ENCODE measurements around the gene CD8B. TPM values are rescaled to one million over a fixed set of nuclear protein-coding genes. Genes with fewer than 3 reads are reported as not detected.

CD8B gene
- total and polyA plus RNA-seq, 2 of the 13 experiments (the other 11 are each of a cell fraction or from before 2014, with no cell fraction given) = 0.04 TPM; not detected in 1

GRCh38 chr2:86808315-86809161 is 53.1 kb downstream of the CD8B start (continued):
- TF ChIP-seq ZBTB8A (CRISPR knock-in tag; IDR thresholded peaks at IDR 0.05; ENCODE audit: borderline replicate concordance, low read depth) (no peak), ATAD3A (CRISPR knock-in tag; IDR thresholded peaks at IDR 0.05) (no peak)

- 2% methylated on average over 46 of the region's 51 CpGs for WGBS (ENCODE audit: low lambda C conversion rate)
- Histone ChIP-seq H3K79me2 (ENCODE audit: insufficient read depth, low read length) (no peaks in the 10 kb centered on the region), H3K9me3 (ENCODE audit: low read length) (no peaks in the 10 kb centered on the region), H2AFZ (ENCODE audit: low read length) (peak overlapping the region; percentile 88), H3K9ac (ENCODE audit: insufficient read depth, low read depth, low read length) (peak overlapping the region; percentile 48), H3K4me1 (ENCODE audit: insufficient read depth, low read length) (peaks cover 24% of the 10 kb centered on the region), H3K4me2 (ENCODE audit: low read depth, low read length) (peak overlapping the region; percentile 99), H4K20me1 (ENCODE audit: insufficient read depth, low read length) (no peaks in the 10 kb centered on the region), H3K36me3 (replicated peaks in 1 of 2; ENCODE audit: control insufficient read depth in 1 of 2, insufficient read depth in 2 of 2, low read length in 2 of 2) (no peaks in the 10 kb centered on the region), H3K27me3 (ENCODE audit: control insufficient read depth in 1 of 2, insufficient read depth in 2 of 2, low read length in 2 of 2) (peaks cover 0 to 7% of the 10 kb centered on the region in 2 experiments; a peak in 3 of 5 replicates), H3K4me3 (replicated peaks in 1 of 3; ENCODE audit: insufficient read depth in 1 of 3, low read depth in 2 of 3, low read length in 3 of 3) (peak overlapping the region; percentile 67 to 81 (median 73)), H3K27ac (ENCODE audit: extremely low read length, insufficient read depth, low read length) (no peak overlapping the region)
- BruUV-seq (replicated peaks) = no TSS peak
- POLR2A ChIA-PET = interaction anchor here (0.9 to 1.6 kb wide), 3 partner anchors 10 to 367 kb away, joined by 3 to 4 read pairs (median 3); partner anchors contain the start of gene KDM3A
- peak; percentile 78 for ATAC-seq
- intact Hi-C loops (cut with micrococcal nuclease; ENCODE audit: unreplicated experiment) = loop anchor here (5.0 kb wide), 1 partner anchor 45 kb away; no protein-coding TSS in a partner anchor
- CTCF ChIA-PET (ENCODE audit: low intra/inter-chr PET ratio, low total read pairs) = no interaction called here
- DNase-seq (ENCODE audit: low spot score) = peak; percentile 56
- FAIRE-seq = no peak
- in situ Hi-C loops (cut with HindIII; ENCODE audit: extremely low pct_ligation_motif_present, low pct_unique_long_range_greater_than_20kb) = loop anchor here (25.0 kb wide), 1 partner anchor 130 kb away; the partner anchor contains the start of gene RGPD1
- 0 out of 2 replicates have a peak, but pooled peaks have one; percentile 43 for TF ChIP-seq ZNF776 (CRISPR knock-in tag; IDR thresholded peaks at IDR 0.05)
- TF ChIP-seq FOSL1 (CRISPR knock-in tag; IDR thresholded peaks at IDR 0.05; ENCODE audit: borderline replicate concordance) = no peak
- TF ChIP-seq ZBTB21 (CRISPR knock-in tag; IDR thresholded peaks at IDR 0.05) = no peak
- no peak for TF ChIP-seq TBX3 (IDR thresholded peaks at IDR 0.05; ENCODE audit: borderline replicate concordance)
- no peak for TF ChIP-seq CC2D1A (CRISPR knock-in tag; IDR thresholded peaks at IDR 0.05)
- no peak for TF ChIP-seq ZBTB34 (CRISPR knock-in tag; IDR thresholded peaks at IDR 0.05)
- TF ChIP-seq MXD1 (CRISPR knock-in tag; IDR thresholded peaks at IDR 0.05) = 0 out of 2 replicates have a peak, but pooled peaks have one; percentile 18
- no peak for TF ChIP-seq ZNF557 (CRISPR knock-in tag; IDR thresholded peaks at IDR 0.05)
- TF ChIP-seq ZNF143 (CRISPR knock-in tag; IDR thresholded peaks at IDR 0.05) = no peak
- TF ChIP-seq TCF7L2 (IDR thresholded peaks at IDR 0.05; ENCODE audit: low read depth, low read length) = no peak
- 0 out of 2 replicates have a peak, but pooled peaks have one; percentile 23 for TF ChIP-seq CHD2 (IDR thresholded peaks at IDR 0.05; ENCODE audit: low read depth, low read length)
- no peak for TF ChIP-seq RNF219 (CRISPR knock-in tag; IDR thresholded peaks at IDR 0.05)
- TF ChIP-seq SNAI1 (CRISPR knock-in tag; IDR thresholded peaks at IDR 0.05; ENCODE audit: borderline replicate concordance) = no peak
- no peak for TF ChIP-seq ZNF350 (CRISPR knock-in tag; IDR thresholded peaks at IDR 0.05; ENCODE audit: borderline replicate concordance, low read depth)
- no peak for TF ChIP-seq SNAPC2 (CRISPR knock-in tag; IDR thresholded peaks at IDR 0.05)
- no peak for TF ChIP-seq GATAD2A (CRISPR knock-in tag; IDR thresholded peaks at IDR 0.05)
Observed at GRCh38 chr2:86807468-86808275, 54.0 kb downstream of the CD8B start.
